GM21390 (cell line): ENCODE results near the gene DDX50.
"Not testable (repeated sequence)": the region's sequence is repeated elsewhere in the genome, so short reads cannot be mapped to it uniquely, and the experiment has no call there.

Experiments
- ATAC-seq: cut with Tn5 transposase; IDR thresholded peaks from one replicate; pipeline ENCODE4 v1.9.1; 2021; ENCODE audit not compliant: unreplicated experiment

DDX50 gene

DNA sequence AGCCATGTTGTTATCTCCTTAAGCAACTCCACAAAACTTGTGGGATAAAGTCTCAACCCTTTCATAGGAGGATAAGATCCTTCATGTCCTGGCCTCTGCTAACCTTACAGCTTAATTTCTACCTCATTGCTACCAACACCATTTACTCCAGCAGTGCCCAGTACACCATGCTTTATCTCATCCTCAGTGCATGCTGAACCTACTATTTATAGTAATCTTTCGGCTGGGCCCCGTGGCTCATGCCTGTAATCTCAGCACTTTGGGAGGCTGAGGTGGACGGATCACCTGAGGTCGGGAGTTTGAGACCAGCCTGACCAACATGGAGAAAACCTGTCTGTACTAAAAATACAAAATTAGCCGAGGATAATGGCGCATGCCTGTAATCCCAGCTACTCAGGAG, 78.6 kb downstream of the DDX50 start:
- ATAC-seq = not testable (repeated sequence)

DNA sequence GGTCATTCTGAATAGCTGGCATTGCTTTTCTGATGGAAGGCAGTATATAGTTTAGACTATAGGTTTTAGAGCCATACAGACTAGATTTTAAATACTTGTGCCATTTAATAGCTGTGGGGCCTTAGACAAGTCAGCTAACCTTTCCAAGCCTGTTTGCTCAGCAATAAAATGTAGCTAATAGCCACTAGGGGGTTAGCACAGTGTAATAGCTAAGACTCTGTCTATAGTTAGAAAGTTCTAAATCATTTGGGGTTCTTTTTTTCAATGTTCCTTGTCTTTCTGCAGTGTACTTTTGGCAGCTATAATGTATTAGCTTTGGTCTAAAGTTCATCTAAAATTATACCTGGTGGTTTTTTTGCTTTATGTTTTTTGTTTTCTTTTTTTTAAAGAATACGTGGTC, 80.0 kb downstream of the DDX50 start:
- no peak for ATAC-seq

DNA sequence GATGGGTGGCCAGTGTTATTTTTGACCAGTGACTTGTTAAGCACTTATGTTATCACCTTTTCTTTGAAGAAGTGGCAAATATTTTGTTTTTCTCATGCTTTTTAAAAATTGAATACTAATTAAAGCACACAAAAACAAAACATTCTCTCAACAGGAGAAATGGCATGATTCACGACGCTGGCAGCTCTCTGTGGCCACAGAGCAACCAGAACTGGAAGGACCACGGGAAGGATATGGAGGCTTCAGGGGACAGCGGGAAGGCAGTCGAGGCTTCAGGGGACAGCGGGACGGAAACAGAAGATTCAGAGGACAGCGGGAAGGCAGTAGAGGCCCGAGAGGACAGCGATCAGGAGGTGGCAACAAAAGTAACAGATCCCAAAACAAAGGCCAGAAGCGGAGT, 81.3 kb downstream of the DDX50 start:
- ATAC-seq = no peak

DNA sequence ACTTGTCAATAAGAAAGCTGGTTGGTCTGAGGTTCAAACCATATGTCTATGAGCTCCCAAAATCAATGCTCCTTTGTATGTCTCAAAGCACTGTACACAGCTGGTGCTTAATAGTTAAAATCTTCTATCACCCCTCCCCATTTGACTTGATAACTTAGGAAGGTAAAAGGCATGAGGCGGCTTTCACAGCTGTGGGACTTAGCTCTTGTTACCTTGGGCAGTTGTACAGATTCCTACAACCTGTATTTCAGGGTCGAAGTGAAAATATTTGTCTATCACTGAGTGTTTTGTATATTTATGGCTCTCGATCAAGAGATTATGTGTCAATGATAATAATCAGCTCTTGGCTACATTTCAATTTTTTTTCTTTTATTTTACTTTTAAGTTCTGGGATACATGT, 86.5 kb downstream of the DDX50 start:
- ATAC-seq = no peak

DNA sequence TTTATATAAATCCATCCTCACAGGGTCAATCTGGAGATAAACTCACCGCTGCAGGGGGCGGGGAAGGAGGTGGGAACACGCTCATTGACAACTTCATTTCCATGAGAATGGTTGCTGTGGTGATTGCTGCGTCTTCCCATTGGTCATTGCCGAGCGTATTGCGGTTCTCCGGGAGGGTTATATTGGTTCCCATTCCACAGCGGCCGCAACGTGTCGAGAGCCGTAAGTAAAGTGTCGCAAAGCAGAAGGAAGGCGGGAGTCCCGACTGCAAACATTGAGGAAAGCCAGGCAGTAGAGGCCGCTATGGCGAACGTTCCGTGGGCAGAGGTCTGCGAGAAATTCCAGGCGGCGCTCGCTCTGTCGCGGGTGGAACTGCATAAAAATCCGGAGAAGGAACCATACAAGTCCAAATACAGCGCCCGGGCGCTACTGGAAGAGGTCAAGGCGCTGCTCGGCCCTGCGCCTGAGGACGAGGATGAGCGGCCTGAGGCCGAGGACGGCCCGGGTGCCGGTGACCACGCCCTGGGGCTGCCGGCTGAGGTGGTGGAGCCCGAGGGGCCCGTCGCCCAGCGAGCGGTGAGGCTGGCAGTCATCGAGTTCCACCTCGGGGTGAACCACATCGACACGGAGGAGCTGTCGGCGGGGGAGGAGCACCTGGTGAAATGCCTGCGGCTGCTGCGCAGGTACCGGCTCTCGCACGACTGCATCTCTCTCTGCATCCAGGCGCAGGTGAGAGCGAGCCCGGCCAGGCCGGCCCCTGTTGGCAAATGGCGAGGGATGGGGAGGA, 87.6 kb downstream of the DDX50 start, which contains the start of gene KIFBP:
KIFBP (plus strand) TSS at position 274 of the 787 bp plus-strand sequence; CDS start at position 304, 30 bp downstream.
- peak; percentile 83 for ATAC-seq

DNA sequence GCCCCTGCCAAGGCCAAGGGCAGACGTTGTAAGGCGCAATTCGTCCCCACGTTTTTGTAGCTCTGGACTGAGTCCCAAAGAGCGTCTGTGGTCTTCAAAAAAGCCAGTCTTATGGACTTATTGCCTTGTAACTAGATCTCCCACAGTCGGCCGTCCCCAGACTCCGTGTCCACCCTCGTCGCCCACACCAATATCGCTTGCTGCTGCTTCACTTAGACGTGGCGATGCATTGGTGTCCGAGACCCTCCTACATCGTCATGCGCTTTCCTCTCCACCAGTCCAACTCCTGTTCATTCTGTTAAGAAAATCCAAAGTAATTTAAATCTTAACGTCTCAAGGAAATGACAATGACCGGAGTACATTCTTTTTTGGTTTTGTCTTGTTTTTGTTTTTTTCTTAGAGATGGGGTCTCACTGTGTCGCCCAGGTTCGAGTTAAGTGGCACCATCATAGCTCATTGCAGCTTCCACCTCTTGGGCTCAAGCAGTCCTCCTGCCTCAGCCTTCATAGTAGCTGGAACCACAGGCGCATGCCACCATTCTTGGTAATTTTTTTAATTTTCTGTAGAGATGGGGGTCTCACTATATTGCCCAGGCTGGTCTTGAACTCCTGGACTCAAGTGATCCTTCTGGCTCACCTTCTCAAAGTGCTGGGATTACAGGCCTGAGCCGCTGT, 88.3 kb downstream of the DDX50 start:
- ATAC-seq = no peak

DNA sequence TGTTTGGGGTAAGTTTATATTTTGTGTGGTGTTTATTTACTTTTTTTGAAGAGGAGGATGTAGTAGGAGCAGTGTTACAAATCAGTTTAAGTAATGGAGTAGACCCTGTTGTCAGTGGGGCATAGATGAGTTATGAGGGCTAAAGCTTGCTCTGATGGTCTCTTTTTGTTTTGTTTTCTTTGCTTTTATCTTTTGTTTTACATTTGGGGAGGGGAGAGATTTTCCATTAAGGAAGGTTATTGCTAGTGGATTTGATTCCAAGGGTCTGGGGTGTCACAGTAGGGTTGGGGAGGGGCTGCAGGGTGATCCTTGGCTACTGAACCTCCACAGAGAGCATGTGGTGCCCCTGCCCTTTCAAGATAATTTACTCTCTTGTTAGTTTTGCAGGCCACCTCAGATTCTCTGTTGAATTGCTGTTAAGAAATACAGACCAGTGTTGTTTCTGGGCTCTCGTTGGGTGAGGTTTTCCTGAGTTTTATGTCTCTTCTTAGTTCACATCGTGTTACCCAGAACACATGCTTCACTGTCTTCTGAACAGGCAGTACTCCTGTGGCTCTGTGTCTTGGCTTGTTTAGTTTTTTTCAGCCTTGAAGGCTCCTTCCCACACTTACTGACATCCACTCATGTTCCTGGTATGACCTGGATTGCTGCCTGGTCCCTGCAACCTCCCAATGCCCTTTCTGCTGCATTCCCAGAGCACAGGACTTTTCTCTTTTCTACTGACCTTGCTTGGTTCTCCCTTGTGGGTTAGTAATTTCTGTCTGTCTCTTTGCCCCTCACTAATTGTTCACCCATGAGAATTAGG, 91.7 kb downstream of the DDX50 start:
- ATAC-seq = no peak
